ENCODE results near the gene CD320.
"Not testable (repeated sequence)": the region's sequence is repeated elsewhere in the genome, so short reads cannot be mapped to it uniquely, and the experiment has no call there.

The CD320 gene

GRCh38 chr19:8307400-8307964 lies 676 bp downstream of the CD320 start:
- no peak for TF ChIP-seq POLR2A (IDR thresholded peaks at IDR 0.05; ENCODE audit: low read depth, low read length)
- DNase-seq (ENCODE audit: insufficient read length, low spot score) (no peak), FAIRE-seq (no peak)

DNA sequence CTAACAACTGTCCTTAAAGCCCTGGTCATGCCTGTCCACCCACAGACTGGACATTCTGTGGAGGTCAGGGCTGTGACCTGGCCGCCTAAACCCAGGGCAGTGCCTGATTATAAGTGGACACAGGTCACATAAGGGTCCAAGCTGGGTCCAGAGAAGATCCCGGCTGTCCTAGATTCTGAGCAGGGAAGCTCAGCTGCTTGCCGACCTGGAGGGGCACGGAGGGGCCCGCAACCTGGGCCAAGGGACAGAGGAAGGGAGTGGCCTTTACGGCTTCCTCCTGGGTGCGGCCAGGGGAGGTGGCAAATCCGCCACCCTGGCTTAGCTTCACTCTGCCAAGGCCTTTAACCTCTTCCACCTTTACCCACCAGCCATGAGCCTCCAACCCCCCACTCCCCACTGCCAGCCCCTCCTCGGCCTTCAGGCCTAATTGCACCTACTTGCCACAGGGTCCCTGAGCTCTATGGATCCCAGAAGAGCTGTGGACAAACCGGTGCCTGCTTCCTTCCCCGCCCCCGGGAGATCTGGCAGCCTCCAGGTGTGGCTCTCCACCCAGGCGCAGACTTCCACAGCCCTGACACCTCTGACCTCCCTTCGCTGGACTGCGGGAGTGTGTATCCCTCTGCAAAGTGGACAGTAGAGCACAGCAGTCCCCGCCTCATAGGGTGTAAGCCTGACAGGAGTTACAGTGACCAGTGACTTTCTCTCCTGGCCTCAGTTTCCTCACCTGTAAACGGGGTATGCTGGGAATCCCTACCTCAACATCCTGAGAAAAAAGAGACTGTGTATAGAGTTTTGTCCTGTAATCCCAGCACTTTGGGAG lies 1.7 kb downstream of the CD320 start:
- no peak for DNase-seq (ENCODE audit: insufficient read length, low spot score)
- TF ChIP-seq POLR2A (IDR thresholded peaks at IDR 0.05; ENCODE audit: low read depth, low read length) = no peak
- no peak for FAIRE-seq

DNA sequence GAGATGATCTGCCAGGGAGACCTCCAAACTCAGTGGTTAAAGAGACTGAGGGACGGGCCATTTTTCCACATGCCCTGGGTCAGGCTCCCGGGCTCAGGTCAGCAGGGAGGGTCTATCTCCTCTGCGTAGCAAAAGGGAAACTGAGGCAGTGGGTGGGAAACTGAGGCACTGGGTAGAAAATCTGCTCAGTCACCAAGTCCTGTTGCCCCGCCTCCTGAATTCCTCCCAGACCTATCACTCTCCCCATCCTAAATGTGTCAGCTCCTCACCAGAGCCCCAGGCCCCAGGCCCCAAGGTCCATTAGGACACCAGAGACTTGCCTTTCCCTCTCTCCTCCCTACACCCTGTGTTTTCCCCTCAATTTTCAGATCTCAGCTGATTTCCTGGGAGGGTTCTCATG lies 2.4 kb downstream of the CD320 start:
- DNase-seq (ENCODE audit: insufficient read length, low spot score) (no peak), FAIRE-seq (no peak)
- TF ChIP-seq POLR2A (IDR thresholded peaks at IDR 0.05; ENCODE audit: low read depth, low read length) = no peak

GRCh38 chr19:8304841-8305621 lies 3.1 kb downstream of the CD320 start:
- TF ChIP-seq POLR2A (IDR thresholded peaks at IDR 0.05; ENCODE audit: low read depth, low read length) = no peak
- FAIRE-seq (no peak), DNase-seq (ENCODE audit: insufficient read length, low spot score) (no peak)

DNA sequence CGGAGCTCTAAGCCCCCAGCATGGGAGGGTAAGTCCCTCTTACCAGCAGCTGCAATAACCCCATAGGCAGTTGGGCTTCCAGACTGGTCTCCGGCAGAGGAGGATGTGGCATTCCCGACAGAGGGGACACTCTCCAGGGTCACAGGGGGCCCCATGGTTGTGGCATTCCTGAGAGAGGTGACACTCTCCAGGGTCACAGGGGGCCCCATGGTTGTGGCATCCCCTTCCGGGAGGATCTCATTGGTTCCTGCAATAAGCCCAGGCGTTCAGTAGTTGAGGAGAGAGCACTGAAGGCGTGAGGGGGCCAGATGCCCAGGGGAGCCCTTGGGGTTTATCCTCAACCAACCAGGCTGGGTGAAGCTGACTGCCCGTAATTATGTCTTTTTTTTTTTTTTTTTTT lies 5.4 kb downstream of the CD320 start:
- DNase-seq (ENCODE audit: insufficient read length, low spot score) (no peak), FAIRE-seq (no peak)
- TF ChIP-seq POLR2A (IDR thresholded peaks at IDR 0.05; ENCODE audit: low read depth, low read length) = no peak

GRCh38 chr19:8302357-8302691 lies 5.8 kb downstream of the CD320 start:
- FAIRE-seq = no peak
- TF ChIP-seq POLR2A (IDR thresholded peaks at IDR 0.05; ENCODE audit: low read depth, low read length) = no peak

GRCh38 chr19:8291337-8291736 lies 16.8 kb downstream of the CD320 start:
- not testable (repeated sequence) for FAIRE-seq; DNase-seq (ENCODE audit: insufficient read length, low spot score)

More at GRCh38 chr19:8302357-8302691, 5.8 kb downstream of the CD320 start:
- DNase-seq (ENCODE audit: insufficient read length, low spot score) = no peak

GRCh38 chr19:8276508-8276907 lies 31.6 kb downstream of the CD320 start:
- not testable (repeated sequence) for FAIRE-seq; DNase-seq (ENCODE audit: insufficient read length, low spot score)

- TF ChIP-seq POLR2A (IDR thresholded peaks at IDR 0.05; ENCODE audit: low read depth, low read length) = no peak
- DNase-seq (ENCODE audit: insufficient read length, low spot score) = no peak
- no peak for FAIRE-seq
Observed at GRCh38 chr19:8269724-8270123, 38.4 kb downstream of the CD320 start.

- DNase-seq (ENCODE audit: insufficient read length, low spot score) = no peak
- FAIRE-seq = no peak
- TF ChIP-seq POLR2A (IDR thresholded peaks at IDR 0.05; ENCODE audit: low read depth, low read length) = no peak
Observed at GRCh38 chr19:8265872-8266271, 42.3 kb downstream of the CD320 start.

GRCh38 chr19:8264248-8264647 lies 43.9 kb downstream of the CD320 start:
- not testable (repeated sequence) for FAIRE-seq; DNase-seq (ENCODE audit: insufficient read length, low spot score)

GRCh38 chr19:8262431-8262830 lies 45.7 kb downstream of the CD320 start:
- no peak for FAIRE-seq
- DNase-seq (ENCODE audit: insufficient read length, low spot score) = no peak
- TF ChIP-seq POLR2A (IDR thresholded peaks at IDR 0.05; ENCODE audit: low read depth, low read length) = no peak

- no peak for DNase-seq (ENCODE audit: insufficient read length, low spot score)
- TF ChIP-seq POLR2A (IDR thresholded peaks at IDR 0.05; ENCODE audit: low read depth, low read length) = no peak
- FAIRE-seq = no peak
Observed at GRCh38 chr19:8261881-8262280, 46.3 kb downstream of the CD320 start.

DNA sequence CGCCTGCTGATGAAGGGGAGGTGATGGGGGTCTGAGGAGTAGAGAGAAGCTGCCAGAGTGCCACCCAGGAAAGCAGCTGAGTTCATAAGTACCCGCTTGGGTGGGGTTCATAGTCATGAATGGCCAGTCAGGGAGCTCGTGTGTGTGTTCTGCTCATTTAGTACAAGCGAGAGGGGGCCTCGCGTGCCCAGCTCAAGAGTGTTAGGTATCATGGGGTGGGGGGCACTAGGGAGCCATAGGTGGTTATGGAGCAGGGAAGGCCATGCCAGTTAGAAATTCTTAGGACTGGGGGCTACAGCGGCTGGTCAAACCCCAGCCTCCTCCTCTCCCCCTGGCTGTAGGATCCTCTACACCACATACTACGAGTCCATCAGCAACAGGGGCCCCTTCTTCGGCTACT lies 46.8 kb downstream of the CD320 start:
- no peak for DNase-seq (ENCODE audit: insufficient read length, low spot score)

GRCh38 chr19:8259922-8260247 lies 48.3 kb downstream of the CD320 start:
- FAIRE-seq (no peak), DNase-seq (ENCODE audit: insufficient read length, low spot score) (no peak)
- no peak for TF ChIP-seq POLR2A (IDR thresholded peaks at IDR 0.05; ENCODE audit: low read depth, low read length)

More for the DNA sequence above, 46.8 kb downstream of the CD320 start:
- TF ChIP-seq POLR2A (IDR thresholded peaks at IDR 0.05; ENCODE audit: low read depth, low read length) = no peak
- FAIRE-seq = no peak
